ENCODE results near the gene ARHGEF3. TPM values are rescaled to one million over a fixed set of nuclear protein-coding genes. Genes with fewer than 3 reads are reported as not detected.
A peak's percentile ranks its signal among the peaks of the same experiment; 100 is the strongest.

Gene ARHGEF3
- total and polyA plus RNA-seq, 4 donors, result 10.4 to 40.9 (median 21.0) TPM

DNA sequence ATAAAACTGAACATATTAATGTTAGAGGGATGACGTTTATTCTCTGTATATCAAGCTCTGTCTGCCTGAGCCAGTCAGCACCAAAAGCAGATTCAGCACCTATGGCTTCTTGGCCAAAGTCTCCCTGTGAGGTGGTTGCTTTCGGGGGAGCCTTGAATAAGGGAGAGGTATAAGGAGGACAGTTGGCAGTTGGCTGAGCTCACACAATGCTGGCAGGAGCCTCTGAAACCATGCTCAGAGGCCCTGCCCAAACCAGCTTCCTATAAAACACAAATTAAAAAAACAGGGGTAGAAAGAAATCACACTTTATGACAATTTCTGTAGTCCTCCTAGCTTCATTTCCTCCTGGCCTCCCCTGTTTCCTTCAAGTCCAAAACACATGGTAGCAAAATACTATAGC, 18.8 kb downstream of the ARHGEF3 start:
- no peak for DNase-seq
- 41 to 46% methylated on average over 2 of the region's 2 CpGs for WGBS, 2 donors
- no peaks in the 10 kb centered on the region for H3K36me3 ChIP-seq (ENCODE audit: control insufficient read depth in 4 of 4, insufficient read depth in 4 of 4, low read length in 4 of 4)
- H3K4me3 ChIP-seq, result no peak overlapping the region
- H3K27ac ChIP-seq (ENCODE audit: low read depth in 1 of 2, low read length in 1 of 2), result peak overlapping the region; percentile 73 to 85
- H3K9ac ChIP-seq (ENCODE audit: insufficient read depth in 1 of 2, low read length in 2 of 2), result no peak overlapping the region
- no peak for ATAC-seq (ENCODE audit: insufficient read depth, low FRiP score)
- TF ChIP-seq, protein P1, sequence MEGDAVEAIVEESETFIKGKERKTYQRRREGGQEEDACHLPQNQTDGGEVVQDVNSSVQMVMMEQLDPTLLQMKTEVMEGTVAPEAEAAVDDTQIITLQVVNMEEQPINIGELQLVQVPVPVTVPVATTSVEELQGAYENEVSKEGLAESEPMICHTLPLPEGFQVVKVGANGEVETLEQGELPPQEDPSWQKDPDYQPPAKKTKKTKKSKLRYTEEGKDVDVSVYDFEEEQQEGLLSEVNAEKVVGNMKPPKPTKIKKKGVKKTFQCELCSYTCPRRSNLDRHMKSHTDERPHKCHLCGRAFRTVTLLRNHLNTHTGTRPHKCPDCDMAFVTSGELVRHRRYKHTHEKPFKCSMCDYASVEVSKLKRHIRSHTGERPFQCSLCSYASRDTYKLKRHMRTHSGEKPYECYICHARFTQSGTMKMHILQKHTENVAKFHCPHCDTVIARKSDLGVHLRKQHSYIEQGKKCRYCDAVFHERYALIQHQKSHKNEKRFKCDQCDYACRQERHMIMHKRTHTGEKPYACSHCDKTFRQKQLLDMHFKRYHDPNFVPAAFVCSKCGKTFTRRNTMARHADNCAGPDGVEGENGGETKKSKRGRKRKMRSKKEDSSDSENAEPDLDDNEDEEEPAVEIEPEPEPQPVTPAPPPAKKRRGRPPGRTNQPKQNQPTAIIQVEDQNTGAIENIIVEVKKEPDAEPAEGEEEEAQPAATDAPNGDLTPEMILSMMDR (IDR thresholded peaks at IDR 0.05; ENCODE audit: control extremely low read depth, extremely low read depth), result no peak
- no peaks in the 10 kb centered on the region for H3K9me3 ChIP-seq (ENCODE audit: control insufficient read depth in 4 of 4, insufficient read depth in 3 of 4, low read length in 3 of 4)
- no peaks in the 10 kb centered on the region for H3K27me3 ChIP-seq (ENCODE audit: control insufficient read depth in 3 of 3, insufficient read depth in 3 of 3, low read length in 2 of 3)
- peaks cover 10 to 39% (median 26%) of the 10 kb centered on the region in 5 donors for H3K4me1 ChIP-seq (ENCODE audit: control insufficient read depth in 5 of 5, insufficient read depth in 5 of 5, low read length in 5 of 5)

- TF ChIP-seq, protein P1 (IDR thresholded peaks at IDR 0.05; ENCODE audit: control extremely low read depth, extremely low read depth), result no peak
- Histone ChIP-seq H3K4me1 (ENCODE audit: control insufficient read depth in 5 of 5, insufficient read depth in 5 of 5, low read length in 5 of 5) (peaks cover 10 to 44% (median 25%) of the 10 kb centered on the region in 5 donors), H3K9ac (ENCODE audit: insufficient read depth in 1 of 2, low read length in 2 of 2) (no peak overlapping the region), H3K4me3 (no peak overlapping the region), H3K36me3 (ENCODE audit: control insufficient read depth in 4 of 4, insufficient read depth in 4 of 4, low read length in 4 of 4) (no peaks in the 10 kb centered on the region), H3K27ac (ENCODE audit: low read depth in 1 of 2, low read length in 1 of 2) (peak overlapping the region in 1 of 2 donors; percentile 64), H3K27me3 (ENCODE audit: control insufficient read depth in 3 of 3, insufficient read depth in 3 of 3, low read length in 2 of 3) (no peaks in the 10 kb centered on the region), H3K9me3 (ENCODE audit: control insufficient read depth in 4 of 4, insufficient read depth in 3 of 4, low read length in 3 of 4) (no peaks in the 10 kb centered on the region)
- no peak for ATAC-seq (ENCODE audit: insufficient read depth, low FRiP score)
- 65 to 73% methylated on average over 4 of the region's 4 CpGs for WGBS, 2 donors
- DNase-seq, result no peak
These were observed 19.5 kb downstream of the ARHGEF3 start for GRCh38 chr3:56782215-56782614.

DNA sequence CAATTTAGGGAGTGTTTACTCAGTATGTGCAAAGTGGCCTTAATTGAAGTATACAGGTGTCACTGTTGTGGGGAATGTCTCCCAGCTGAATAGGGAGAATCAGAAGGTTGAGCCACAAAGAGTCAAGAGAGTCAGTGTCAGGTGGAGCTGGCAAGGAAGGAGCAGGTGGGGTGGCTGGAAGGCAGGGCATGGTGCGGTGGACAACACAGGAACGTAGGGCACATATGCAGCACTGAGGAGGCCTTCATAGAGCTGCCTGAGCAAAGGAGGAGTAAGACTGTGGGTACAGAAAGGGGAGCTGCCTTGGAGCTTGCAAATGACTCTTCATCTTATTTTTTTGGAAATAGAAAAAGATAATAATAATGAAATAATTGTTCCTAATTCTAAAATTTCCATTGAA, 20.0 kb downstream of the ARHGEF3 start:
- H3K9me3 ChIP-seq (ENCODE audit: control insufficient read depth in 4 of 4, insufficient read depth in 3 of 4, low read length in 3 of 4), result no peaks in the 10 kb centered on the region
- 94 to 97% methylated on average over 2 of the region's 2 CpGs for whole genome bisulfite sequencing, 2 donors
- peaks cover 10 to 39% (median 23%) of the 10 kb centered on the region in 5 donors for H3K4me1 ChIP-seq (ENCODE audit: control insufficient read depth in 5 of 5, insufficient read depth in 5 of 5, low read length in 5 of 5)
- H3K4me3 ChIP-seq, result no peak overlapping the region
- H3K27ac ChIP-seq (ENCODE audit: low read depth in 1 of 2, low read length in 1 of 2), result peak overlapping the region in 1 of 2 donors; percentile 61
- no peaks in the 10 kb centered on the region for H3K27me3 ChIP-seq (ENCODE audit: control insufficient read depth in 3 of 3, insufficient read depth in 3 of 3, low read length in 2 of 3)
- TF ChIP-seq, protein P1 (IDR thresholded peaks at IDR 0.05; ENCODE audit: control extremely low read depth, extremely low read depth), result no peak
- DNase-seq, result no peak
- no peak for ATAC-seq (ENCODE audit: insufficient read depth, low FRiP score)
- H3K9ac ChIP-seq (ENCODE audit: insufficient read depth in 1 of 2, low read length in 2 of 2), result no peak overlapping the region
- no peaks in the 10 kb centered on the region for H3K36me3 ChIP-seq (ENCODE audit: control insufficient read depth in 4 of 4, insufficient read depth in 4 of 4, low read length in 4 of 4)

GRCh38 chr3:56780936-56781335, 20.8 kb downstream of the ARHGEF3 start:
- Histone ChIP-seq H3K4me1 (ENCODE audit: control insufficient read depth in 5 of 5, insufficient read depth in 5 of 5, low read length in 5 of 5) (peaks cover 12 to 34% (median 28%) of the 10 kb centered on the region in 5 donors), H3K36me3 (ENCODE audit: control insufficient read depth in 4 of 4, insufficient read depth in 4 of 4, low read length in 4 of 4) (no peaks in the 10 kb centered on the region), H3K27ac (ENCODE audit: low read depth in 1 of 2, low read length in 1 of 2) (no peak overlapping the region), H3K9me3 (ENCODE audit: control insufficient read depth in 4 of 4, insufficient read depth in 3 of 4, low read length in 3 of 4) (no peaks in the 10 kb centered on the region), H3K4me3 (no peak overlapping the region), H3K27me3 (ENCODE audit: control insufficient read depth in 3 of 3, insufficient read depth in 3 of 3, low read length in 2 of 3) (no peaks in the 10 kb centered on the region), H3K9ac (ENCODE audit: insufficient read depth in 1 of 2, low read length in 2 of 2) (no peak overlapping the region)
- WGBS, 2 donors, result 97 to 100% methylated on average over 2 of the region's 2 CpGs
- ATAC-seq (ENCODE audit: insufficient read depth, low FRiP score) (no peak), DNase-seq (no peak)
- TF ChIP-seq, protein P1 (IDR thresholded peaks at IDR 0.05; ENCODE audit: control extremely low read depth, extremely low read depth), result no peak

Measured in lung (tissue), 12 donors.